HCT116 (cell line): ENCODE results near the gene RGS6. TPM values are rescaled to one million over a fixed set of nuclear protein-coding genes. Genes with fewer than 3 reads are reported as not detected.

Experiments used
- ATAC-seq: fragments of 200-7000 bp; cut with Tn5 transposase; 2 replicates; pipeline ENCODE4 v1.9.1; 2020; ENCODE audit warnings: mild to moderate bottlenecking, moderate library complexity
- BruUV-seq: library from RNA; stranded (reverse); fragments of 400-500 nt; replicated peaks from 2 replicates; lab custom pipeline; 2021; lab: Mats Ljungman, UMichigan
- CTCF ChIA-PET: fragments of 300-600 bp; sonication (Branson Sonifier 250); formaldehyde crosslinking; loops from one replicate; lab custom pipeline; 2021; ENCODE audit warnings: antibody characterized with exemption; lab: Charles Lee
- POLR2A ChIA-PET: fragments of 300-600, 350-600 bp; sonication (Branson Sonifier 250); formaldehyde crosslinking; loops from one replicate; lab custom pipeline; 2021; ENCODE audit warnings: antibody characterized with exemption; lab: Charles Lee
- RAD21 ChIA-PET, 2 experiments: fragments of 300-600 bp; sonication (Branson Sonifier 250); formaldehyde crosslinking; loops; one replicate each; lab custom pipeline; 2023; ENCODE audit warnings: low total read pairs in 2 of 2; ENCODE audit not compliant: uncharacterized antibody in 2 of 2, unreplicated experiment in 2 of 2, low non-redundant PET in 1 of 2; lab: Charles Lee
- DNase-seq: peaks from one replicate; pipeline ENCODE4 v3.0.0-alpha.2; 2010; ENCODE audit warnings: low read depth, low spot score
- H2AFZ ChIP-seq: fragments of 200-600 bp; shearing (Covaris generic), sonication (generic); 2 replicates; pipeline ENCODE4 v1.6.1; 2017; ENCODE audit warnings: low read depth, mixed run types, mixed read lengths, antibody characterized with exemption, low read length; ENCODE audit not compliant: poor library complexity, severe bottlenecking
- H3K27ac ChIP-seq: 2 replicates; pipeline ENCODE4 v1.5.1; 2012; ENCODE audit warnings: low read depth, low read length
- H3K27me3 ChIP-seq: fragments of 200-600 bp; sonication (generic); 2 replicates; pipeline ENCODE4 v1.6.1; 2016; ENCODE audit warnings: mixed run types, low read length, mixed read lengths; ENCODE audit not compliant: insufficient read depth
- H3K36me3 ChIP-seq, 2 experiments: fragments of 200-500 bp in 1 of 2; fragments of 200-600 bp in 1 of 2; sonication (Bioruptor generic) in 1 of 2; sonication (generic) in 1 of 2; 2 replicates each; pipeline versions ENCODE4 v1.5.1 to v1.6.1; 2014 to 2016; ENCODE audit warnings: low read length in 2 of 2, inconsistent platforms in 1 of 2, mixed read lengths in 1 of 2, mixed run types in 1 of 2; ENCODE audit not compliant: insufficient read depth in 2 of 2, control insufficient read depth in 1 of 2
- H3K4me1 ChIP-seq, 2 experiments: fragments of 200-600 bp in 1 of 2; sonication (generic) in 1 of 2; 2 replicates each; pipeline versions ENCODE4 v1.5.1 to v1.6.1; 2012 to 2017; ENCODE audit warnings: low read length in 2 of 2, inconsistent platforms in 1 of 2, mild to moderate bottlenecking in 1 of 2, mixed read lengths in 1 of 2, mixed run types in 1 of 2, moderate library complexity in 1 of 2; ENCODE audit not compliant: insufficient read depth in 2 of 2, control insufficient read depth in 1 of 2
- H3K4me2 ChIP-seq: fragments of 200-600 bp; sonication (generic); 2 replicates; pipeline ENCODE4 v1.6.1; 2017; ENCODE audit warnings: mixed run types, low read length, mixed read lengths
- H3K4me3 ChIP-seq, 2 experiments: fragments of 200-600 bp in 1 of 2; sonication (generic) in 1 of 2; replicated peaks in 1 of 2; 2 replicates each; pipeline ENCODE4 v1.5.1; 2011 to 2016; ENCODE audit warnings: low read length in 2 of 2, control low read depth in 1 of 2, low read depth in 1 of 2, mild to moderate bottlenecking in 1 of 2, mixed read lengths in 1 of 2, mixed run types in 1 of 2
- H3K79me2 ChIP-seq: fragments of 200-600 bp; sonication (generic); 2 replicates; pipeline ENCODE4 v1.6.1; 2017; ENCODE audit warnings: mild to moderate bottlenecking, mixed run types, low read length, moderate library complexity, mixed read lengths; ENCODE audit not compliant: insufficient read depth
- H3K9ac ChIP-seq: fragments of 200-600 bp; sonication (generic); 2 replicates; pipeline ENCODE4 v1.6.1; 2016; ENCODE audit warnings: low read length, mixed read lengths
- H3K9me2 ChIP-seq: fragments of 200-600 bp; sonication (generic), shearing (Covaris generic); 2 replicates; pipeline ENCODE4 v1.6.1; 2017; ENCODE audit warnings: mixed run types, mild to moderate bottlenecking, moderate library complexity; ENCODE audit not compliant: insufficient read depth
- H3K9me3 ChIP-seq, 2 experiments: fragments of 200-500 bp in 1 of 2; fragments of 200-600 bp in 1 of 2; sonication (Bioruptor generic) in 1 of 2; sonication (generic) in 1 of 2; 2 replicates each; pipeline ENCODE4 v1.6.1; 2014 to 2017; ENCODE audit warnings: low read length in 2 of 2, mixed read lengths in 2 of 2, inconsistent platforms in 1 of 2, low read depth in 1 of 2, mild to moderate bottlenecking in 1 of 2, mixed run types in 1 of 2, moderate library complexity in 1 of 2; ENCODE audit not compliant: control insufficient read depth in 1 of 2, insufficient read depth in 1 of 2
- H4K20me1 ChIP-seq: fragments of 200-600 bp; sonication (generic), shearing (Covaris generic); 2 replicates; pipeline ENCODE4 v1.6.1; 2017; ENCODE audit warnings: mixed run types, mild to moderate bottlenecking, moderate library complexity; ENCODE audit not compliant: insufficient read depth
- CBX3 ChIP-seq: IDR thresholded peaks from 2 replicates; pipeline ENCODE4 v1.6.1; 2012; ENCODE audit warnings: low read depth
- CEBPB ChIP-seq: IDR thresholded peaks from 2 replicates; pipeline ENCODE4 v1.6.1; 2012; ENCODE audit warnings: low read depth
- EGR1 ChIP-seq: IDR thresholded peaks from 2 replicates; pipeline ENCODE4 v1.6.1; 2012; ENCODE audit warnings: low read depth
- ELF1 ChIP-seq: IDR thresholded peaks from 2 replicates; pipeline ENCODE4 v1.6.1; 2012; ENCODE audit warnings: low read depth, borderline replicate concordance
- EZH2 ChIP-seq: fragments of 200-600 bp; sonication (generic); IDR thresholded peaks from 2 replicates; pipeline ENCODE4 v1.6.1; 2017; ENCODE audit warnings: antibody characterized with exemption, mixed run types
- EZH2phosphoT487 ChIP-seq: fragments of 200-600 bp; IDR thresholded peaks from 2 replicates; pipeline ENCODE4 v1.6.1; 2018; ENCODE audit warnings: antibody characterized with exemption, borderline replicate concordance
- FOSL1 ChIP-seq: IDR thresholded peaks from 2 replicates; pipeline ENCODE4 v1.6.1; 2012; ENCODE audit warnings: low read depth
- JUND ChIP-seq: IDR thresholded peaks from 2 replicates; pipeline ENCODE4 v1.6.1; 2012
- POLR2A ChIP-seq: IDR thresholded peaks from 2 replicates; pipeline ENCODE4 v1.7.0; 2011; ENCODE audit warnings: borderline replicate concordance; ENCODE audit not compliant: insufficient read depth, insufficient read length; ENCODE audit errors: extremely low read depth
- POLR2AphosphoS5 ChIP-seq: IDR thresholded peaks from 2 replicates; pipeline ENCODE4 v1.6.1; 2011; ENCODE audit warnings: mild to moderate bottlenecking, low read depth, low read length, moderate library complexity
- RAD21 ChIP-seq: IDR thresholded peaks from 2 replicates; pipeline ENCODE4 v1.6.1; 2012; ENCODE audit warnings: low read depth, mild to moderate bottlenecking
- SIN3A ChIP-seq: IDR thresholded peaks from 2 replicates; pipeline ENCODE4 v1.6.1; 2012; ENCODE audit warnings: low read depth
- SP1 ChIP-seq: IDR thresholded peaks from 2 replicates; pipeline ENCODE4 v1.6.1; 2012; ENCODE audit warnings: low read depth
- SRF ChIP-seq: IDR thresholded peaks from 2 replicates; pipeline ENCODE4 v1.6.1; 2012; ENCODE audit warnings: low read depth
- YY1 ChIP-seq: IDR thresholded peaks from 2 replicates; pipeline ENCODE4 v1.6.1; 2011; ENCODE audit warnings: low read length, low read depth, moderate library complexity, mild to moderate bottlenecking; ENCODE audit not compliant: insufficient replicate concordance; ENCODE audit errors: extremely low read depth
- ZFX ChIP-seq: fragments of 450-650 bp; IDR thresholded peaks from 2 replicates; pipeline ENCODE4 v1.6.1; 2017
- ZNF274 ChIP-seq: fragments of 200-500 bp; sonication (Bioruptor generic); IDR thresholded peaks from 2 replicates; pipeline ENCODE4 v1.6.1; 2014; ENCODE audit warnings: mild to moderate bottlenecking, low read depth, low read length, inconsistent platforms
- intact Hi-C: fragments of 100-400 bp; cut with micrococcal nuclease; formaldehyde crosslinking; loops from 2 replicates; pipeline ENCODE4 v1.10.0; 2022
- total RNA-seq: library from RNA; stranded (reverse); gene quantifications from one replicate; pipeline ENCODE4 v1.2.1, GENCODE V29; 2021; ENCODE audit not compliant: unreplicated experiment
- TF ChIP-seq, protein P1 (sequence below), 3 experiments: fragments of 200-600 bp in 1 of 3; sonication (generic) in 1 of 3; IDR thresholded peaks in 2 of 3; conservative IDR thresholded peaks in 1 of 3; 2 replicates each; pipeline ENCODE4 v1.5.1; 2012 to 2017; ENCODE audit warnings: low read depth in 2 of 3, low read length in 2 of 3, antibody characterized with exemption in 1 of 3, borderline replicate concordance in 1 of 3, control low read depth in 1 of 3, mild to moderate bottlenecking in 1 of 3, mixed read lengths in 1 of 3, mixed run types in 1 of 3, moderate library complexity in 1 of 3; ENCODE audit not compliant: insufficient read depth in 1 of 3
- TF ChIP-seq, protein P2 (sequence below): IDR thresholded peaks from 2 replicates; pipeline ENCODE4 v1.6.1; 2011; ENCODE audit warnings: mild to moderate bottlenecking, low read length, moderate library complexity; ENCODE audit not compliant: insufficient replicate concordance; ENCODE audit errors: extremely low read depth
- TF ChIP-seq, protein P3 (sequence below): IDR thresholded peaks from 2 replicates; pipeline ENCODE4 v1.6.1; 2012; ENCODE audit warnings: low read depth

The RGS6 gene
- total RNA-seq, 1 experiment from 2014 or later: 4.7 TPM

DNA sequence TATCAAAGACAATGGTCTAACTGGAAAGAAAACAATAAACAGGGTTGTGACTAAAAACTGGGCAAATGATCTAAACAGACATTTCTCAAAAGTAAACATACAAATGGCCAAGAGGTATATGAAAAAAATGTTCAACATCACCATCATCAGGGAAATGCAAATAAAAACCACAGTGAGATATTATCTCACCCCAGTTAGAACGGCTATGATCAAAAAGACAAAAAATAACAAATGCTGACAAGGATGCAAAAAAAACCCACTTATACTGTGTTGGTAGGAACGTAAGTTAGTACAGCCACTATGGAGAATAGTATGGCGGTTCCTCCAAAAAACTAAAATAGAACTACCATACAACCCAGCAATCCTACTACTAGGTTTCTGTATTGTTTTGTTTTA is 470.1 kb downstream of the RGS6 start:
- Histone ChIP-seq H3K4me1 (no peaks in the 10 kb centered on the region), H3K4me2 (no peak overlapping the region), H3K27me3 (no peaks in the 10 kb centered on the region), H4K20me1 (no peaks in the 10 kb centered on the region), H3K36me3 (no peaks in the 10 kb centered on the region), H3K27ac (no peak overlapping the region), H3K9me3 (no peaks in the 10 kb centered on the region), H2AFZ (no peak overlapping the region), H3K4me3 (no peak overlapping the region), H3K9ac (no peak overlapping the region), H3K9me2 (no peaks in the 10 kb centered on the region), H3K79me2 (no peaks in the 10 kb centered on the region)
- intact Hi-C loops: no loop called here
- RAD21 ChIA-PET: no interaction called here
- BruUV-seq: no TSS peak
- CTCF ChIA-PET: no interaction called here
- POLR2A ChIA-PET: no interaction called here
- ATAC-seq (no peak), DNase-seq (no peak)
- TF ChIP-seq, protein P1, sequence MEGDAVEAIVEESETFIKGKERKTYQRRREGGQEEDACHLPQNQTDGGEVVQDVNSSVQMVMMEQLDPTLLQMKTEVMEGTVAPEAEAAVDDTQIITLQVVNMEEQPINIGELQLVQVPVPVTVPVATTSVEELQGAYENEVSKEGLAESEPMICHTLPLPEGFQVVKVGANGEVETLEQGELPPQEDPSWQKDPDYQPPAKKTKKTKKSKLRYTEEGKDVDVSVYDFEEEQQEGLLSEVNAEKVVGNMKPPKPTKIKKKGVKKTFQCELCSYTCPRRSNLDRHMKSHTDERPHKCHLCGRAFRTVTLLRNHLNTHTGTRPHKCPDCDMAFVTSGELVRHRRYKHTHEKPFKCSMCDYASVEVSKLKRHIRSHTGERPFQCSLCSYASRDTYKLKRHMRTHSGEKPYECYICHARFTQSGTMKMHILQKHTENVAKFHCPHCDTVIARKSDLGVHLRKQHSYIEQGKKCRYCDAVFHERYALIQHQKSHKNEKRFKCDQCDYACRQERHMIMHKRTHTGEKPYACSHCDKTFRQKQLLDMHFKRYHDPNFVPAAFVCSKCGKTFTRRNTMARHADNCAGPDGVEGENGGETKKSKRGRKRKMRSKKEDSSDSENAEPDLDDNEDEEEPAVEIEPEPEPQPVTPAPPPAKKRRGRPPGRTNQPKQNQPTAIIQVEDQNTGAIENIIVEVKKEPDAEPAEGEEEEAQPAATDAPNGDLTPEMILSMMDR (IDR thresholded peaks at IDR 0.05 in 2 of 3, conservative IDR thresholded peaks at IDR 0.05 in 1 of 3; ENCODE audit: borderline replicate concordance in 1 of 3, insufficient read depth in 1 of 3, low read depth in 2 of 3, low read length in 2 of 3): no peak
- TF ChIP-seq ZNF274: no peak
- TF ChIP-seq YY1: no peak
- TF ChIP-seq, protein P2, sequence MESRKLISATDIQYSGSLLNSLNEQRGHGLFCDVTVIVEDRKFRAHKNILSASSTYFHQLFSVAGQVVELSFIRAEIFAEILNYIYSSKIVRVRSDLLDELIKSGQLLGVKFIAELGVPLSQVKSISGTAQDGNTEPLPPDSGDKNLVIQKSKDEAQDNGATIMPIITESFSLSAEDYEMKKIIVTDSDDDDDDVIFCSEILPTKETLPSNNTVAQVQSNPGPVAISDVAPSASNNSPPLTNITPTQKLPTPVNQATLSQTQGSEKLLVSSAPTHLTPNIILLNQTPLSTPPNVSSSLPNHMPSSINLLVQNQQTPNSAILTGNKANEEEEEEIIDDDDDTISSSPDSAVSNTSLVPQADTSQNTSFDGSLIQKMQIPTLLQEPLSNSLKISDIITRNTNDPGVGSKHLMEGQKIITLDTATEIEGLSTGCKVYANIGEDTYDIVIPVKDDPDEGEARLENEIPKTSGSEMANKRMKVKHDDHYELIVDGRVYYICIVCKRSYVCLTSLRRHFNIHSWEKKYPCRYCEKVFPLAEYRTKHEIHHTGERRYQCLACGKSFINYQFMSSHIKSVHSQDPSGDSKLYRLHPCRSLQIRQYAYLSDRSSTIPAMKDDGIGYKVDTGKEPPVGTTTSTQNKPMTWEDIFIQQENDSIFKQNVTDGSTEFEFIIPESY: no peak
- TF ChIP-seq CBX3: no peak
- TF ChIP-seq EGR1: no peak
- TF ChIP-seq JUND: no peak
- TF ChIP-seq SRF: no peak
- TF ChIP-seq ZFX: no peak
- no peak for TF ChIP-seq FOSL1
- TF ChIP-seq POLR2AphosphoS5: no peak
- no peak for TF ChIP-seq EZH2
- no peak for TF ChIP-seq CEBPB
- TF ChIP-seq EZH2phosphoT487: no peak
- no peak for TF ChIP-seq SP1
- TF ChIP-seq, protein P3, sequence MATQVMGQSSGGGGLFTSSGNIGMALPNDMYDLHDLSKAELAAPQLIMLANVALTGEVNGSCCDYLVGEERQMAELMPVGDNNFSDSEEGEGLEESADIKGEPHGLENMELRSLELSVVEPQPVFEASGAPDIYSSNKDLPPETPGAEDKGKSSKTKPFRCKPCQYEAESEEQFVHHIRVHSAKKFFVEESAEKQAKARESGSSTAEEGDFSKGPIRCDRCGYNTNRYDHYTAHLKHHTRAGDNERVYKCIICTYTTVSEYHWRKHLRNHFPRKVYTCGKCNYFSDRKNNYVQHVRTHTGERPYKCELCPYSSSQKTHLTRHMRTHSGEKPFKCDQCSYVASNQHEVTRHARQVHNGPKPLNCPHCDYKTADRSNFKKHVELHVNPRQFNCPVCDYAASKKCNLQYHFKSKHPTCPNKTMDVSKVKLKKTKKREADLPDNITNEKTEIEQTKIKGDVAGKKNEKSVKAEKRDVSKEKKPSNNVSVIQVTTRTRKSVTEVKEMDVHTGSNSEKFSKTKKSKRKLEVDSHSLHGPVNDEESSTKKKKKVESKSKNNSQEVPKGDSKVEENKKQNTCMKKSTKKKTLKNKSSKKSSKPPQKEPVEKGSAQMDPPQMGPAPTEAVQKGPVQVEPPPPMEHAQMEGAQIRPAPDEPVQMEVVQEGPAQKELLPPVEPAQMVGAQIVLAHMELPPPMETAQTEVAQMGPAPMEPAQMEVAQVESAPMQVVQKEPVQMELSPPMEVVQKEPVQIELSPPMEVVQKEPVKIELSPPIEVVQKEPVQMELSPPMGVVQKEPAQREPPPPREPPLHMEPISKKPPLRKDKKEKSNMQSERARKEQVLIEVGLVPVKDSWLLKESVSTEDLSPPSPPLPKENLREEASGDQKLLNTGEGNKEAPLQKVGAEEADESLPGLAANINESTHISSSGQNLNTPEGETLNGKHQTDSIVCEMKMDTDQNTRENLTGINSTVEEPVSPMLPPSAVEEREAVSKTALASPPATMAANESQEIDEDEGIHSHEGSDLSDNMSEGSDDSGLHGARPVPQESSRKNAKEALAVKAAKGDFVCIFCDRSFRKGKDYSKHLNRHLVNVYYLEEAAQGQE: no peak
- no peak for TF ChIP-seq POLR2A
- TF ChIP-seq ELF1: no peak
- TF ChIP-seq SIN3A: no peak
- no peak for TF ChIP-seq RAD21
